HG03378 (cell line): ENCODE data around the gene ZNF808.
"Not testable (repeated sequence)": the region's sequence is repeated elsewhere in the genome, so short reads cannot be mapped to it uniquely, and the experiment has no call there.

Experiments used
- ATAC-seq: cut with Tn5 transposase; IDR thresholded peaks from one replicate; pipeline ENCODE4 v1.9.1; 2021; ENCODE audit warnings: mild to moderate bottlenecking, moderate library complexity; ENCODE audit not compliant: unreplicated experiment

ZNF808 gene

DNA sequence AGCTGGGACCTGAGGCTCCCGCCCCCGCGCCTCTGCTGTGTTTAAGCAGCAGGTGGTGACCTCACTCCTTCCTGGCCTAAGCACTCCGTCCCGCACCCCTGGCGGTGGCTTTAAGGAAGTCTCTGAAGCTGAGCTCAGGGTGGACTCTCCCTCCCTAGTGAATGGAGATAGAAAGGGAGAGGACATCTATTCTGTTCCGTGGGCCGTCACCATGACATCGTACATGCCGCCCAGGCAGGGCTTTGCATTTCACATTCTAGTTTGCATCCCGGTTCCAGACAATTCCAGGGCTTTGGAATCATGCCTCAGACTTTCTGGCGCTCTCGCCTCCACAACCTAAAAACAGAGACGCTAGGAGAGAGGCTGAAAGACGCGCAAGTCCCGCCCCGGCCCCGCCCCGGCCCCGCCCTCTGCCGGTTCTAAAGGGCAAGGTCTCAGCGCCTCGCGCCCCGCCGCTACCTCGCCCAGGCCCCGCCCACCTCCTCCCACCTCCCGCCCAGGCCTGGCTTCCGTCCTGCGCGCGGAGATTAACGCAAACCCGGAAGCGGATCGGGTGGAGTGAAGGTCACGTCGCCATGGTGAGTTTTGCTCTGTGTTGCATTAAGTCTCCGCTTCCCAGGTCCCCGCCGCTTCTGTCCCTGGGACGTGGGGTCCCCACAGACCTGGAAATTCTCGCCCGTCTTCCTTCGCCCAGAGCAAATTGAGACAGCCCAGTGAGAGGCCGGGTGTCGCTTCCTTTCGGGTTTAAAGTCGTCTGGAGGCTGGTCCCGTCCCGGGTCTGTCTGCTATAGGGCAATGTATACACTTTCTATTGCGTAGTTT, at the start of gene ZNF808:
TSS of gene ZNF808 (plus strand) at position 535 of the 822 bp plus-strand sequence. CDS start 15,617 bp downstream, outside the sequence.
- peak; percentile 76 for ATAC-seq

DNA sequence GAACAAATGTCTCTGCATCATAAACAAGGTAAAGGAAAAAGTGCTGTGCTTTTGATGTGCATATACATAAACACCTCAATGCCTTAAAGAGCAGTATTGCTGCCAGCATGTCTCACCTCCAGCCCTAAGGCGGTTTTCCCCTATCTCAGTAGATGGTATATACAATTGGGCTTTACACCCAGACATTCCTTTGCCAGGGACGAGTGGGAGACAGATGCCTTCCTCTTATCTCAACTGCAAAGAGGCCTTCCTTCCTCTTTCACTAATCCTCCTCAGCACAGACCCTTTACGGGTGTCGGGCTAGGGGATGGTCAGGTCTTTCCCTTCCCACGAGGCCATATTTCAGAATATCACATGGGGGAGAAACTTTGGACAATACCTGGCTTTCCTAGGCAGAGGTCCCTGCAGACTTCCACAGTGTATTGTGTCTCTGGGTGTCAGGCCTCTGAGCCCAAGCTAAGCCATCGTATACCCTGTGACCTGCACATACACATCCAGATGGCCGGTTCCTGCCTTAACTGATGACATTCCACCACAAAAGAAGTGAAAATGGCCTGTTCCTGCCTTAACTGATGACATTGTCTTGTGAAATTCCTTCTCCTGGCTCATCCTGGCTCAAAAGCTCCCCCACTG, 43.2 kb upstream of the ZNF808 start:
- not testable (repeated sequence) for ATAC-seq

DNA sequence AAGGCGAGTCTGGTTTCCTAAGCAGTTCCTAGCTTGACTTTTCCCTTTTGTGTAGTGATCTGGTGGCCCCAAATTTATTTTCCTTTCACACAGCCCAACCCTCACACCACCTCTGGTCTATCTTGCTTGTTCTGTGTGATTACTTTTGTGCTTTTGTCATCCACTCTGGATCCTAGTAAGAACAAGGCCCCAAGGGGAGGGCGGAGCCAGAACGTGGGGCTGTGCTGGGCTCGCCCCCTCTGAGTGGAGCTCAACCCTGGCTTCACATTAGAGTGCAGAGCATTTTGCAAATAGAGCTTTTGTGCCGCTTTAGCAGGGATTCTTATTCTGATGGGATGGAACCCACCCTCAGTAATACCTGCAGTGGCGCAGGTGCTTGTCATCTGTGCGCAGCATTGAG, 42.4 kb upstream of the ZNF808 start:
- not testable (repeated sequence) for ATAC-seq

DNA sequence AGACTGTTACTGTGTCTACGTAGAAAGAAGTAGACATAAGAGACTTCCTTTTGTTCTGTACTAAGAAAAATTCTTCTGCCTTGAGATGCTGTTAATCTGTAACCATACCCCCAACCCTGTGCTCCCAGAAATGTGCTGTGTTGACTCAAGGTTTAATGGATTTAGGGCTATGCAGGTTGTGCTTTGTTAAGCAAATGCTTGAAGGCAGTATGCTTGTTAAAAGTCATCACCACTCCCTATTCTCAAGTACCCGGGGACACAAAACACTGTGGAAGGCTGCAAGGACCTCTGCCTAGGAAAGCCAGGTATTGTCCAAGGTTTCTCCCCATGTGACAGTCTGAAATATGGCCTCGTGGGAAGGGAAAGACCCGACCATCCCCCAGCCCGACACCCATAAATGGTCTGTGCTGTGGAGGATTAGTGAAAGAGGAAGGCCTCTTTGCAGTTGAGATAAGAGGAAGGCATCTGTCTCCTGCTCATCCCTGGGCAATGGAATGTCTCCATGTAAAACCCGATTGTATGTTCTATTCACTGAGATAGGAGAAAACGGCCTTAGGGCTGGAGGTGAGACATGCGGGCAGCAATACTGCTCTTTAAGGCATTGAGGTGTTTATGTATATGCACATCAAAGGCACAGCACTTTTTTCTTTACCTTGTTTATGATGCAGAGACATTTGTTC, 41.8 kb upstream of the ZNF808 start:
- not testable (repeated sequence) for ATAC-seq

DNA sequence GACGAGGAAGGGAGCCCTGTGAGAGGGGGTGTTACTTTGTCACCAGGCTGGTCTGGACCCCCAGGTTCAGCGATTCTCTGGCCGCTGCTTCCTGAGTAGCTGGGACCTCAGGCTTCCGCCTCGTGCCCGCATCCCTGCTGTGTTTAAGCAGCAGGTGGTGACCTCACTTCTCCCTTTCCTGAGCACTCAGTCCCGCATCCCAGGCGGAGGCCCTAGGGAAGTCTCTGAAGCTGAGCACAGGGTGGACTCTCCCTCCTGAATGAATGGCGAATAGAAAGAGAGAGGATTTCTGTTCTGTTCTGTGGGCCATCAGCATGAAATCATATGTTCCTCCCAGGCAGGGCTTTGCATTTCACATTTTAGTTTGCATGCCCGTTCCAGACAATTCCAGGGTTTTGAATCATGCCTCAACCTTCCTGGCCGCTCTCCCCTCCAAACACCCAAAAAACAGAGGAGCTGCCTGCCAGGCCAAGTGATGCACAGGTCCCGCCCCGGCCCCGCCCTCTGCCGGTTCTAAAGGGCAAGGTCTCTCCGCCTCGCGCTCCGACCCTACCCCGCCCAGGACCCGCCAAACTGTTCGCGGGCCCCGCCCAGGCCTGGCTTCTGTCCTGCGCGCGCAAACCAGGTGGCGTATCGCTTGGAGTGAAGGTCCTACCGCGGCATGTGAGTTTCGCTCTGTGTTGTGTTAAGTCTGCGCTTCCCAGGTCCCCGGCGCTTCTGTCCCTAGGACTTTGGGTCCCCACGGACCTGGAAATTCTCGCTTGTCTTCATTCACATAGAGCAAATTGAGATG, 35.1 kb upstream of the ZNF808 start:
- ATAC-seq: no peak

DNA sequence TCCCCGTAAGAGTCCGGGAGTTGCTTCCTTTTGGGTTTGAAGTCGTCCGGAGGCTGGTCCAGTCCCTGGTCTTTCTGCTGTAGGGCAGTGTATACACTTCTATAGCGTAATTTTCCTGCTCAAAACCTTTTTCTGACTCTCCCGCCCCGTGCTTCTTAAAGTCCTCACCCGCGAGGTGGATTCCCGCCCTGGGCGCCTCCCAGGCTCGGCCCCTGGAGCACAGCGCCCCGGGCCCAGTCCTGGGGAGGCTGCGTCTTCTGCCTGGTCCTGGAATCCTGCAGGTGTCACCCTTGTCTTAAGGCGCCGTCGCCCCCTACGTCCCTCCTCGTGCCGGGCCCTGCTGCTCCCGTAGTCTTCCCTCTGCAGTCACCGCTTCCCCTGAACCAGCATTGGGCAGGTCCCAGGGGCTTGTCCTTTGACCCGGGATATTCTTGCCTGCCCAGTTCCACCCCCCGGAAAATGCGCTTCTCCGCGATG, 34.4 kb upstream of the ZNF808 start:
- ATAC-seq: no peak

DNA sequence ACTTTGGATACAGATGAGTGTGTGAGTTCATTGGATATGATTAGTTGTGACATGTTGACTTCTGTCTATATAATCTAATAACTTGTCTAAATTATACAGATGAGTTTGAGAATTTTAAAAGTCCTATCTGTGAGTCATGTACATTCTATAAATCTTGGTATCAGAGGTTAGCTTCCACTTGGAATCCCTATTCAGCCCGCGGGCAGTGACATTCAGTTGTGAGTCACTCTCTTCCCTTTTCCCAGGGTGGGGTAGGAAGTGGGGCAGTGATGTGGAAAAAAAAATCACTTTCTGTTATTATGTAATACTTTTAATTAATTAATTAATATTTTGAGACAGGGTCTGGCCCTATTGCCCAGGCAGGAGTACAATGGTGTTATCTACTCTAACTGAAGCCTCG, 33.0 kb upstream of the ZNF808 start:
- no peak for ATAC-seq

DNA sequence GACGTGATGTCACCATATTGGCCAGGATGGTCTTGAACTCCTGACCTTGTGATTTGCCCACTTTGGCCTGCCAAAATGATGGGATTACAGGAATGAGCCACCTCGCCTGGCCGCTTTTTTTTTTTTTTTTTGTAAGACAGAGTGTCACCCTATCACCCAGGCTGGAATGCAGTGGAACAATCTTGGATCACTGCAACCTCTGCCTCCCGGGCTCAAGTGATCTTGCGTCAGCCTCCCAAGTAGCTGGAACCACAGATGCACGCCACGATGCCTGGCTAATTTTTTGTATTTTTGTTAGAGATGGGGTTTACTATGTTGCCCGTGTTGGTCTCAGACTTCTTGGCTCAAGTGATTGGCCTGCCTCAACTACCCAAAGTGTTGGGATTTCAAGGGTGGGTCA, 28.9 kb upstream of the ZNF808 start:
- no peak for ATAC-seq

DNA sequence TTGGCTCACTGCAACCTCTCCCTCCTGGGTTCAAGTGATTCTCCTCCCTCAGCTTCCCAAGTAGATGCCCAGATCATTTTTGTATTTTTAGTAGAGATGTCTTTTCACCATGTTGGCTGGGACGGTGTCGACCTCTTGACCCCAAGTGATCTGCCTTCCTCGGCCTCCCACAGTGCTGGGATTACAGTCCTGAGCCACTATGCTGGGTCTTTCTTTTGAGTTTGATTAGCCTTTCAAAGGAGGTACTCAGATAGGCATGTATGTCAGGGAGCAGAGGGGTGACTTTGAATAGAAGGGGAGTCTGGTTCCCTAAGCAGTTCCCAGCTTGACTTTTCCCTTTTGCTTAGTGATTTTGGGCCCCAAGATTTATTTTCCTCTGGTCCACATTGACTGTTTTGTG, 27.0 kb upstream of the ZNF808 start:
- not testable (repeated sequence) for ATAC-seq

DNA sequence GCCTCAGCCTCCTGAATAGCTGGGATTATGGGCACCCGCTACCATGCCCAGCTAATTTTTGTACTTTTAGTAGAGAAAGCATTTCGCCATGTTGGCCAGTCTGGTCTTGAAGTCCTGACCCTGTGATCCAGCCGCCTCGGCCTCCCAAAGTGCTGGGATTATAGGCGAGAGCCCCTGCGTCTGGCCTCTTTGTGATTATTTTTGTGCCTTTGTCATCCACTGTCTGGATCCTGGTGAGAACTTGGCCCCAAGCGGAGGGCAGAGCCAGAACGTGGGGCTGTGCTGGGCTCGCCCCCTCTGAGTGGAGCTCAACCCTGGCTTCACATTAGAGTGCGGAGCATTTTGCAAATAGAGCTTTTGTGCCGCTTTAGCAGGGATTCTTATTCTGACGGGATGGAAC, 26.5 kb upstream of the ZNF808 start:
- not testable (repeated sequence) for ATAC-seq

DNA sequence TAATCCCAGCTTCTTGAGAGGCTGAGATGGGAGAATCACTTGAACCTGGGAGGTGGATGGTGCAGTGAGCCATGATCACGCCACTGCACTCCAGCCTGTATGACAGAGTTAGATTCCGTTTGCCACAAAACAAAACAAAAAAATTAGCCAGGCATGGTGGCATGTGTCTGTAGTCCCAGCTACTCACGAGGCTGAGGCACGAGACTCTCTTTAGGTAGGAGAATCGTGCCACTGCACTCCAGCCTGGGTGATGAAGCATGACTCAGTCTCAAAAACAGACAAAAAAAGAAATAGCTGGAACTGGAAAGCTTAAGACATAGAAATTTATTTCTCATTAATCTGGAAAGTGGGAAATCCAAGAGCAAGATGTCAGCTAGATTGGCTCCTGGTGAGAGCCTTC, 20.2 kb upstream of the ZNF808 start:
- no peak for ATAC-seq

DNA sequence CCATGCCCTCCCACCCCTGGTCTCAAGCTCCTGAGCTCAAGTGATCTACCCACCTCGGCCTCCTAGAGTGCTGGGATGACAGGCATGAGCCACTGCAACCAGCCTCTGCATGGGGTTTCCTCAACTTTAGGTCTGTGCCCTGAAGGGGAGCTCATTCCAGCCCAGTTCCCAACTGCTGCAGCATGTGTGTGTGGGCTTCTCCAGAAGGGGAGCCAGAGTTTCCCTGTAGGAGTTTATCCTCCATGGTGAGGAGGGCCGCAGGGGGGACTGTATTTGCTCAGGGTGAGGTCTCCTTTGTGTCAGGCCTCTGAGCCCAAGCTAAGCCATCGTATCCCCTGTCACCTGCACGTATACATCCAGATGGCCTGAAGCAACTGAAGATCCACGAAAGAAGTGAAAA, 11.3 kb upstream of the ZNF808 start:
- no peak for ATAC-seq

DNA sequence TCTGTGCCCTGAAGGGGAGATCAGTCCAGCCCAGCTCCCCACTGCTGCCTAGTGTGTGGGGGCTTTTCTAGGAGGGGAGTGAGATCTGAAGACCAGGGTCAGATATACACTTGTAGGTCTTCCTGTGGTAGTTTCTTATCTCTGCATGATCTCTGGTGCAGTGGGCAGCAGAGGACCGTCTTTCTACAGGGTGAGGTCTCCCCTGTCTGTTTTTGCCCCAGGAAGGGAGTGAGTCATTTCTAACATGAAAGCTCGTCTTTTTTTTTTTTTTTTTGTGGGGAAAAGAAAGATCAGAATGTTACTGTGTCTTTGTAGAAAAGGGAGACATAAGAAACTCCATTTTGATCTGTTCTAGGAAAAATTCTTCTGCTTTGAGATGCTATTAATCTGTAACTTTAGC, 8.8 kb upstream of the ZNF808 start:
- no peak for ATAC-seq

DNA sequence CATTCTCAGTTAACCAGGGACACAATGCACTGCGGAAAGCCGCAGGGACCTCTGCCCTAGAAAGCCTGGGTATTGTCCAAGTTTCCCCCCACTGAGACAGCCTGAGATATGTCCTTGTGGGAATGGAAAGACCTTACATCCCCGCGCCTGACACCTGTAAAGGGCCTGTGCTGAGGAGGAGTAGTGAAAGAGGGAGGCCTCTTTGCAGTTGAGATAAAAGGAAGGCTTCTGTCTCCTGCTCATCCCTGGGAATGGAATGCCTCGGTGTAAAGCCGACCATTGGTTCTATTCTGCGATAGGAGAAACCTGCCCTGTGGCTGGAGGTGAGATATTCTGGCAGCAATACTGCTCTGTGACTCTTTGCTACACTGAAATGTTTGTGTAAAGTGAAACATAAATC, 8.3 kb upstream of the ZNF808 start:
- not testable (repeated sequence) for ATAC-seq

DNA sequence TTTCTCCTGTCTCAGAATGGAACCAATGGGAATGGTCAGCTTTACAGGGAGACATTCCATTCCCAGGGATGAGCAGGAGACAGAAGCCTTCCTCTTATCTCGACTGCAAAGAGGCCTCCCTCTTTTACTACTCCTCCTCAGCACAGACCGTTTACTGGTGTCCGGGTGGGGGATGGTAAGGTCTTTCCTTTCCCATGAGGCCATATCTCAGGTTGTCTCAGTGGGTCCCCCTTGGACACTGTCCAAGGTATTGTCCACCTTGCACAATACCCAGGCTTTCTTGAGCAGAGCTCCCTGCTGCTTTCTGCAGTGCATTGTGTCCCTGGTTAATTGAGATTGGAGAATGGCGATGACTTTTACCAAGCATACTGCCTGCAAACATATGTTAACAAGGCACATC, 7.5 kb upstream of the ZNF808 start:
- ATAC-seq: no peak

DNA sequence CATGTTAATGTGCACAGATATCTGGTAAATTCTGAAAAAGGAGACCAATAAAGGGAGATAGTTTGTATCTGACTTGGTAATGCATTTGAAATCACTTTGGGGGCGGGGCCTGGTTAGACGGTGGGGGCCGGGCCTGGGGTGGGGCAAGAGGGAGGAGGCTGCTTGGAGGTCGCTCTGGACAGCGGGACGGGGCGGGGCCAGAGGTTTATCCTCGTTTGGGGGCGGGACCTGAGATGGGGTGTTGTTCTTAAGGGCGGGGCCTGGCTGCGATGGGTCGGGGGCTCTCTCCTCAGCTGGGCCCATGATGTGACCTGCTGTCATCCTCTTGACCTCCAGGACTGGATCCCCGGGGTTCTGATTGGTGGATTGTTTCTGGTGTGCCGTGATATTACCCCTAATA, 4.9 kb upstream of the ZNF808 start:
- ATAC-seq: no peak

DNA sequence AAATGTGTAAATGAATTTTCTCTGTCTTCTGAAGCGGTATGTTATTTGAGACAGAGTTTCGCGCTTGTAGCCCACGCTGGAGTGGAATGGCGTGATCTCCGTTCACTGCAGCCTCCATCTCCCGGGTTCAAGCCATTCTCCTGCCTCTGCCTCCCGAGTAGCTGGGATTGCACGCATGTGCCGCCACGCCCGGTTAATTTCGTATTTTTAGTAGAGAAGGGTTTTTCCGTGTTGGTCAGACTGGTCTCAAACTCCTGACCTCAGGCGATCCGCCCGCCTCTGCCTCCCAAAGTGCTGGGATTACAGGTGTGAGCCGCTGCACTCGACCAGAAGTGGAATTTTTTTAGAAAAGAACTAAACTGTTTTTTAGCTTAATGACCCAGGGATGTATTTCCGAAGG, 3.4 kb upstream of the ZNF808 start:
- no peak for ATAC-seq

DNA sequence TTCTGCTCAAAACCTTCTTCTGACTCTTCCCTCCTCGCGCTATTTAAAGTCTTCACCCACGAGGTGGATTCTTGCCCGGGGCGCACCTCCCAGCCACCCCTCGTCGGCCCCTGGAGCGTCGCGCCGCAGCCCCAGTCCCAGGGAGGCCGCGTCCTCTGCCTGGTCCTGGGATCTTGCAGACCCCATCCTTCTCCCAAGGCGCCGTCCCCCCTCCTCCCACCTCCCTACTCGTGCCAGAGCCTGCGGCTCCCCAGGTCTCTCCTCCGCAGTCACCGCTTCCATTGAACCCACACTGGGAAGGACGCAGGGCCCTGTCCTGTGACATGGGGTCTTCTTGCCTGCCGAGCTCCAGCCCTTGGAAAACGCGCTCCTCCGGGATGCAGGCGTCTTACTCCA, 486 bp downstream of the ZNF808 start:
- ATAC-seq: peak; percentile 7

DNA sequence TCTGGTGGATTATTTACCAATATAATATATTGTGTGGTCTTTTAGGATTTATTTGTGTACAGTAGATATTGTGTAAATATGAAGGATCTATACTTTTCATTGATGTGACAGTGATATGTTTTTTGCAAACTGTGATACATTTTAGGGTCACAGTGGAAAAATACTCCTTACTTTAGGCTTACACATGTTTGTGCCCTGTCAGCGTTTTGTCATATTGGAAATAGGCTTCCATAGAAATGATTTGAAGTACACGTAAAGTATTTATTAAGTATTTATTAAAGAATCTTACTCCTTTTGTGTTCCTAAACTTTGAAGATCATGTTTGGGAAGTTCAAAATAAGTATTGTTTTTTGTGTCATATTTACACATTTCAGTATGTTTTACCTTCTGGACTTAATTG, 5.0 kb downstream of the ZNF808 start:
- ATAC-seq: no peak

DNA sequence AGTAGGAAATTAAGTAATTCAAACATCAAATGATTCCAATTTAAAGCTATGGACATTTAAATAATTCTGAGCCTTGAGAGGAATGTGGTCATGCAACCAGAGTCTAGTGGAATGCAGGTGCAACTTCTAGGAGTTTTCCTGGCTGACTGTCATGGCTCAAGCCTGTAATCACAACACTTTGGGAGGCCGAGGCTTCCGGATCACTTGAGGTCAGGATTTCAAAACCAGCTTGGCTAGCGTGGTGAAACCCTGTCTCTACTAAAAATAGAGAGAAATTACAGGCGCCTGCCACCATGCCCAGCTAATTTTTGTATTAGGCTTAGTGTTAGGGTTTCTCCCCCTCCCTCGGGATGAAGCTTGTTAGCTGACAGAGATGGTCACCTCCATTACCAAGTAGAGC, 6.4 kb downstream of the ZNF808 start:
- no peak for ATAC-seq

DNA sequence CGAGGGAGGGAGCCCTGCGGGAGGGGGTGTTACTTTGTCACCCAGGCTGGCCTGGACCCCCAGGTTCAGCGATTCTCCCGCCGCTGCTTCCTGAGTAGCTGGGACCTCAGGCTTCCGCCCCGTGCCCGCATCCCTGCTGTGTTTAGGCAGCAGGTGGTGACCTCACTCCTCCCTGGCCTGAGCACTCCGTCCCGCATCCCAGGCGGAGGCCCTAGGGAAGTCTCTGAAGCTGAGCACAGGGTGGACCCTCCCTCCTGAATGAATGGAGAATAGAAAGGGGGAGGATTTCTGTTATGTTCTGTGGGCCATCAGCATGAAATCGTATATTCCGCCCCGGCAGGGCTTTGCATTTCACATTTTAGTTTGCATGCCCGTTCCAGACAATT, 7.9 kb downstream of the ZNF808 start:
- ATAC-seq: not testable (repeated sequence)
